Gastroesophageal sphincter (tissue), 3 donors: ENCODE data around the gene DTX1.

Source experiments
- CTCF ChIP-seq, 4 experiments: fragments of 200-600 bp in 2 of 4; fragments of 450-650 bp in 2 of 4; sonication (generic) in 1 of 4; IDR thresholded peaks; one replicate each; pipeline ENCODE4 v1.5.1; 2017 to 2019; ENCODE audit warnings: antibody characterized with exemption in 4 of 4, mild to moderate bottlenecking in 2 of 4, moderate library complexity in 2 of 4
- EP300 ChIP-seq: sonication (generic); formaldehyde crosslinking; IDR thresholded peaks from one replicate; pipeline ENCODE4 v1.6.1; 2017; ENCODE audit warnings: antibody characterized with exemption, mild to moderate bottlenecking
- POLR2A ChIP-seq, 2 donors: fragments of 450-650 bp; IDR thresholded peaks; one replicate each; pipeline ENCODE4 v1.6.1; 2017; ENCODE audit warnings: antibody characterized with exemption in 2 of 2, mild to moderate bottlenecking in 2 of 2, moderate library complexity in 1 of 2
- POLR2AphosphoS5 ChIP-seq: sonication (generic); formaldehyde crosslinking; IDR thresholded peaks from one replicate; pipeline ENCODE4 v1.6.1; 2017; ENCODE audit warnings: antibody characterized with exemption

- TF ChIP-seq CTCF (IDR thresholded peaks at IDR 0.05) (no peak), POLR2A (IDR thresholded peaks at IDR 0.05) (no peak), EP300 (no peak), POLR2AphosphoS5 (no peak)
These were observed 37.0 kb downstream of the DTX1 start for GRCh38 chr12:113093409-113094101.
